Non-pigmented ciliary epithelial cell (primary cell): Measurements from ENCODE around the gene TCHP.
"Not testable (repeated sequence)": the region's sequence is repeated elsewhere in the genome, so short reads cannot be mapped to it uniquely, and the experiment has no call there.

ENCODE experiments used
- DNase-seq: peaks from one replicate; pipeline ENCODE4 v3.0.0-alpha.2; 2010; ENCODE audit warnings: low read depth

The TCHP gene, protein sequence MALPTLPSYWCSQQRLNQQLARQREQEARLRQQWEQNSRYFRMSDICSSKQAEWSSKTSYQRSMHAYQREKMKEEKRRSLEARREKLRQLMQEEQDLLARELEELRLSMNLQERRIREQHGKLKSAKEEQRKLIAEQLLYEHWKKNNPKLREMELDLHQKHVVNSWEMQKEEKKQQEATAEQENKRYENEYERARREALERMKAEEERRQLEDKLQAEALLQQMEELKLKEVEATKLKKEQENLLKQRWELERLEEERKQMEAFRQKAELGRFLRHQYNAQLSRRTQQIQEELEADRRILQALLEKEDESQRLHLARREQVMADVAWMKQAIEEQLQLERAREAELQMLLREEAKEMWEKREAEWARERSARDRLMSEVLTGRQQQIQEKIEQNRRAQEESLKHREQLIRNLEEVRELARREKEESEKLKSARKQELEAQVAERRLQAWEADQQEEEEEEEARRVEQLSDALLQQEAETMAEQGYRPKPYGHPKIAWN

GRCh38 chr12:109899783-109900751 lies at the start of gene TCHP:
Gene TCHP (plus strand): TSS chr12:109900274. CDS start chr12:109903027, 2,753 bp downstream.
- peak; percentile 35 for DNase-seq

GRCh38 chr12:109850518-109850917 lies 49.6 kb upstream of the TCHP start:
- not testable (repeated sequence) for DNase-seq

GRCh38 chr12:109855377-109855776 lies 44.7 kb upstream of the TCHP start:
- DNase-seq = no peak

DNA sequence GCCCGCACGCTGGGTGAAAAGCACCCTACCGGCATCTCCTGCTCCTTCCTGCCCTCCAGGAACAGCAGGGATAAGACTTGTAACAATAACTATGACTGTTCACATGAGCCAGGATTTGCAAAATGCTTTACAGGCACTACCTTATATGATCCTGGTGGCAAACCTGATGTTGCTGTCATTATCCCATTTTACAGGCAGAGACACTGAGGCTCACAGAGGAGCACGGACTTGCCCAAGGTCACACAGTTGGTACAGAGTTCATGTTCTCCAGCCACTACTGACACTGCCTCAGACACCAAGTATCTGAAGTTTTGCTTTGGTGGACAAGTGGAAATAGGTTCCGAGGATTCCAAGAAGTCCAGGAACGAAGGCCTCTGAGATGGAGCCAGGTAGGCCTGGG lies 42.4 kb upstream of the TCHP start:
- DNase-seq = no peak

- DNase-seq = no peak
These were observed 41.3 kb upstream of the TCHP start for GRCh38 chr12:109858764-109859163.

DNA sequence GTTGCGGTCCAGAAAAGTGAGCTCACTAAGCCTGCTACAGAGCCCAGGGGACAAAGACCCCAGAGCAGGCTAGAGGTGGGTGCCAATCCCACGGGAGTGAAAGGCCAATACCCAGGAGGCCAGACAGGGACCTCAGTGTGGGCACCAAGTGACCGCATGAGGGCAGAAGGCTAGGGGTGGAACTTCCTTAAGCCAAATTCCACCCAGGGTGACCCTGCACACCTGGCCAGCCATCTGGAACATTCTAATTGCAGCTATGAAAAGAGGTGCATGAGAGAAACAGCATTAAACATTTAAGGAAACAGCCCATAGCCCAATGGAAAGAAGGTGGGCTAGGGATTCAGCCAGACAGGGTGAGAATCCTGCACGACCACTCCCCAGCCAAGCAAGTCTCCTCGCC lies 39.1 kb upstream of the TCHP start:
- no peak for DNase-seq

DNA sequence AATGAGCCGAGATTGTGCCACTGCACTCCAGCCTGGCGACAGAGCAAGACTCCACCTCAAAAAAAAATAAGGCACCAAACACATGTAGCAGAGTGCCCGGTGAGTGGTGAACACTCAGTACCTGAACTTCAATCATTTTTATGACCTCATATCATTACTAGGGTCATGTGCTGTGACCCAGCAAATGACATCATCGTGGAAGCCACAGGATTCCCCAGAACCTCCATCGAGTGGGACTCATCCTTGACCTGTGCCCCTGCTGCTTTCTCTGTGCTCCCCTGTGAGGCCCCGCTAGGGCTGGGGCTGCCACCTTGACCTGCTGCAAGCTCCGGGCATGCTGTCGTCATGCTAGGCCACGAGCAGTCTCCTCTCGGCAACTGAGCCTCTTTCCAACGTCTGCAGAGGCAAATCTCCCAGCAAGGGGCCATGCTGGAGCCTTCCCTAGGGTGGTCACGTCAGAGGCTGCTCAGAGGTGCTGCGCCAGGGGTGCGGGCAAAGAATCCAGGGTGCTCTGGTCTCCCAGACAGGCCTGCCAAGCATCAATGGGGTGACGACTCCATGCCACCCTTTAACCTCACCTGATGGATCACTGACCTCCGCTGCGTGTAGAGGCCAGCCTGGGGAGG lies 38.3 kb upstream of the TCHP start:
- DNase-seq = no peak

GRCh38 chr12:109862491-109862890 lies 37.6 kb upstream of the TCHP start:
- not testable (repeated sequence) for DNase-seq

GRCh38 chr12:109863847-109864712 lies 36.0 kb upstream of the TCHP start:
- DNase-seq = no peak

DNA sequence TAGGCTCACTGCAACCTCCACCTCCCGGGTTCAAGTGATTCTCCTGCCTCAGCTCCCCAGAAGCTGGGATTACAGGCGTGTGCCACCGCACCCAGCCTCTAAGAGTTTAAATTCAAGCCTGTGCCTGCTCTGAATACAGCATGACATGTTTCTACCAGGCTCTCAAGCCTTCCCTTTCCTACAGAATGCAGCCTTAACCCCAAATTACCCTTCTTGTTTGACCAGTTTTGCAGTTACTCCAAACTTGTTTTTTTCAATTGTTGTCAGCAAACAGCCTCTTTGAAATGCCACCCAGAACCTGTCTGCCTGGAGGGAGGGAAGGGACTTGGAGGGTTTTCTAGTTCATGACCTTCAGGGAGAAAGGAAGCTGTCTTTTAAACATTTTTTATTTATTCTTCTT lies 35.2 kb upstream of the TCHP start:
- no peak for DNase-seq

- no peak for DNase-seq
These were observed 31.7 kb upstream of the TCHP start for GRCh38 chr12:109868182-109869051.

GRCh38 chr12:109870648-109871047 lies 29.4 kb upstream of the TCHP start:
- DNase-seq = no peak

DNA sequence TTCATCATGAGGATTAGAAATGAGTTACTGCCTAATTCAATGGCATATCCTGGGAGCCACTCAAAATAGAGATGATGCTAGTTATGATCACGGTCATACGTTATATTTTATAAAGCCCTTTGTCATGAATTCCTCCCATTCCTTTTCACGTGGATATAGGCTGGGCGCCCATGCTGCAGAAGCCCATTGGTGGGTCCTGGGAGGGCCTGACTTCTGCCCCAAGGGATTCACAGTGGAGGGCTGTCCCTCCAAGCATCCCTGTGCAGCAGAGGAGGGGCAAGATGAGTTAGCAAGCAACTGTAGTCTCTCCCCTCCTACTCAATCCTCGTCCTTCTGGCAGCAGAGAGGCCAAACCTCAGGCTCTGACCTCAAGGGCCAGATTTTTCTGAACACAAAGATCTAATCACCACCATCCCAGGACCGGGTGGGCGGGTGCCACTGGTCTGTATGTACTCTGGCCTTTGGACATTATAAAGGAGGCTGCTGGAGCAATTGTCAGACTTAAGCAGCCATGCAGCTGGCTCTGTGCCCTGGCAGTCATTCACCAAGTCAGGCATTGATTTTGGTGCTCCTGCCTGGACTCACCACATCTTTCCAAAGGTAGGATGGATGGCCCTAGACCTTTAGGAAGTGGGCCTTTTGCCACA lies 28.3 kb upstream of the TCHP start:
- no peak for DNase-seq

GRCh38 chr12:109873653-109874052 lies 26.4 kb upstream of the TCHP start:
- no peak for DNase-seq

GRCh38 chr12:109875572-109876131 lies 24.4 kb upstream of the TCHP start:
- DNase-seq = no peak

DNA sequence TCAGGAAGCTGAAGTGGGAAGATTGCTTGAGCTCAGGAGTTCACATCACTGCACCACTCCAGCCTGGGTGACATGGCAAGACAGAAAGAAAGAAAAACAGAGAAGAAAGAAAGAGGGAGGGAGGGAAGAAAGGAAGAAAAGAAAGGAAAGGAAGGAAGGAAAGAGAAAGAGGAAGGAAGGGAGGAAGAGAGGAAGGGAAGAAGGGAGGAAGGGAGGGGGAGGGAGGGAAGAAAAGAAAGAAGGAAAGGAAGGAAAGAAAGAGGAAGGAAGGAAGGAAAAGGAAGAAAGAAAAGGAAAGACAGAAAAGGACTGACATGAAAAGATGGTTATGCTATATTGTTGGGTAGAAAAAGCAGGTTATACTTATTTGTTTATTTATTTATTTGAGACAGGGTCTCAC lies 23.7 kb upstream of the TCHP start:
- no peak for DNase-seq

- no peak for DNase-seq
These were observed 22.4 kb upstream of the TCHP start for GRCh38 chr12:109877504-109878246.

- DNase-seq = no peak
These were observed 21.8 kb upstream of the TCHP start for GRCh38 chr12:109878247-109878625.

- DNase-seq = no peak
These were observed 21.3 kb upstream of the TCHP start for GRCh38 chr12:109878749-109879148.
